Osteoblast (primary cell): ENCODE measurements around the gene AGBL2. TPM values are rescaled to one million over a fixed set of nuclear protein-coding genes. Genes with fewer than 3 reads are reported as not detected.

Experiments
- DNase-seq: peaks from one replicate; pipeline ENCODE4 v3.0.0; 2011; ENCODE audit warnings: low spot score, mixed read lengths; ENCODE audit not compliant: insufficient read length; ENCODE audit errors: missing footprints
- H2AFZ ChIP-seq: 2 replicates; pipeline ENCODE4 v1.6.0; 2011; ENCODE audit warnings: mild to moderate bottlenecking, low read length
- H3K27ac ChIP-seq: 2 replicates; pipeline ENCODE4 v1.5.1; 2011; ENCODE audit warnings: mild to moderate bottlenecking, low read depth, low read length, moderate library complexity
- H3K27me3 ChIP-seq: 2 replicates; pipeline ENCODE4 v1.6.0; 2012; ENCODE audit warnings: mild to moderate bottlenecking, control low read depth, inconsistent platforms, low read length, moderate library complexity; ENCODE audit not compliant: insufficient read depth
- H3K36me3 ChIP-seq: 2 replicates; pipeline ENCODE4 v1.5.1; 2011; ENCODE audit warnings: mild to moderate bottlenecking, low read length, control low read depth, moderate library complexity; ENCODE audit not compliant: insufficient read depth
- H3K4me1 ChIP-seq: 2 replicates; pipeline ENCODE4 v1.5.1; 2011; ENCODE audit warnings: mild to moderate bottlenecking, low read length, control low read depth, moderate library complexity; ENCODE audit not compliant: insufficient read depth
- H3K4me2 ChIP-seq: 2 replicates; pipeline ENCODE4 v1.6.0; 2011; ENCODE audit warnings: mild to moderate bottlenecking, low read length; ENCODE audit not compliant: insufficient read depth
- H3K4me3 ChIP-seq: fragments of 200-600 bp; sonication (generic); 3 replicates; pipeline ENCODE4 v1.5.1; 2012; ENCODE audit warnings: mild to moderate bottlenecking, low read length, inconsistent platforms; ENCODE audit not compliant: insufficient read depth
- H3K79me2 ChIP-seq: 2 replicates; pipeline ENCODE4 v1.6.0; 2012; ENCODE audit warnings: mild to moderate bottlenecking, low read length, control low read depth, inconsistent platforms; ENCODE audit not compliant: insufficient read depth
- H3K9me3 ChIP-seq: 2 replicates; pipeline ENCODE4 v1.5.1; 2011; ENCODE audit warnings: low read depth, low read length, control low read depth
- H4K20me1 ChIP-seq: 2 replicates; pipeline ENCODE4 v1.6.0; 2012; ENCODE audit warnings: mild to moderate bottlenecking, low read length, control low read depth; ENCODE audit not compliant: insufficient read depth
- CTCF ChIP-seq: IDR thresholded peaks from 2 replicates; pipeline ENCODE4 v1.5.1; 2011; ENCODE audit warnings: mild to moderate bottlenecking, low read depth, low read length, moderate library complexity; ENCODE audit errors: extremely low read depth
- total RNA-seq: library from RNA; depleted of rRNA; stranded (reverse); fragments of >200 nt; gene quantifications from 2 replicates; pipeline ENCODE4 v1.2.3, GENCODE V29; 2012

AGBL2 gene
- total RNA-seq, 1 donor: 2.2 TPM

DNA sequence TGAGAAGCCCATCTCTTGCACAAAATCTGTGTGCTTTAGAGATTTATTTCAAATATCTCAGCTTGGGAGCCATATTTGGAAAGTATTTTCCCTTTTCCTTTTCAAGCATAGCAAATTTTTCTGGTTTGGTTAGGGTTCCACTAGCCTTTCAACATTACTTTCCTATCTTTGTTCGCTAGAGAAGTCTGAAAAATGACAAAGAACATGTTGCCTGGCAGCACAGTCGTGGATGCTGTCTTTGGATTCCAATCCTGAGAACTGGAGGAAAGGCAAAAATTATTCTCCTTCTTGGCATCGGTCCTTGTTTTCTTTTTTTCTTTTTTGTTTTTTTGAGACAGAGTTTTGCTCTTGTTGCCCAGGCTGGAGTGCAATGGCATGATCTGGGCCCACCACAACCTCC is 65.9 kb downstream of the AGBL2 start:
- Histone ChIP-seq H3K27me3 (no peaks in the 10 kb centered on the region), H3K27ac (no peak overlapping the region), H3K9me3 (no peaks in the 10 kb centered on the region), H3K4me3 (no peak overlapping the region), H3K36me3 (no peaks in the 10 kb centered on the region), H2AFZ (no peak overlapping the region), H3K79me2 (no peaks in the 10 kb centered on the region), H3K4me2 (no peak overlapping the region), H4K20me1 (no peaks in the 10 kb centered on the region), H3K4me1 (no peaks in the 10 kb centered on the region)
- no peak for DNase-seq
- TF ChIP-seq CTCF: no peak

GRCh38 chr11:47646019-47646418 is 69.2 kb downstream of the AGBL2 start:
- Histone ChIP-seq H3K36me3 (no peaks in the 10 kb centered on the region), H3K4me2 (no peak overlapping the region), H3K4me1 (peaks cover 11% of the 10 kb centered on the region), H4K20me1 (peaks cover 9% of the 10 kb centered on the region), H3K79me2 (peaks cover 13% of the 10 kb centered on the region), H2AFZ (no peak overlapping the region), H3K4me3 (no peak overlapping the region), H3K27me3 (no peaks in the 10 kb centered on the region), H3K27ac (no peak overlapping the region), H3K9me3 (no peaks in the 10 kb centered on the region)
- TF ChIP-seq CTCF: no peak
- no peak for DNase-seq

- Histone ChIP-seq H3K4me2 (no peak overlapping the region), H3K4me1 (peaks cover 12% of the 10 kb centered on the region), H3K27ac (no peak overlapping the region), H2AFZ (no peak overlapping the region), H3K79me2 (peaks cover 18% of the 10 kb centered on the region), H3K9me3 (no peaks in the 10 kb centered on the region), H4K20me1 (peaks cover 9% of the 10 kb centered on the region), H3K36me3 (no peaks in the 10 kb centered on the region), H3K4me3 (no peak overlapping the region), H3K27me3 (no peaks in the 10 kb centered on the region)
- no peak for DNase-seq
- no peak for TF ChIP-seq CTCF
Observed at GRCh38 chr11:47645500-47645899, 69.7 kb downstream of the AGBL2 start.

- DNase-seq: peak; percentile 97
- no peak for TF ChIP-seq CTCF
- Histone ChIP-seq H4K20me1 (peaks cover 9% of the 10 kb centered on the region), H3K4me1 (peaks cover 12% of the 10 kb centered on the region), H3K27ac (peak within 1 kb of the TSS; percentile 89), H3K9me3 (no peaks in the 10 kb centered on the region), H3K36me3 (peaks cover 17% of the 10 kb centered on the region), H2AFZ (peak within 1 kb of the TSS; percentile 97), H3K4me3 (peak within 1 kb of the TSS; percentile 98), H3K79me2 (peaks cover 39% of the 10 kb centered on the region), H3K27me3 (no peaks in the 10 kb centered on the region), H3K4me2 (peak within 1 kb of the TSS; percentile 98)
Observed at GRCh38 chr11:47642099-47642855, 72.9 kb downstream of the AGBL2 start, which contains the start of gene MTCH2. TSS of gene MTCH2 (minus strand) at chr11:47642559. CDS start at chr11:47642465, 94 bp downstream.
